ENCODE measurements around the gene PHOSPHO2.

- TF ChIP-seq, protein P1, sequence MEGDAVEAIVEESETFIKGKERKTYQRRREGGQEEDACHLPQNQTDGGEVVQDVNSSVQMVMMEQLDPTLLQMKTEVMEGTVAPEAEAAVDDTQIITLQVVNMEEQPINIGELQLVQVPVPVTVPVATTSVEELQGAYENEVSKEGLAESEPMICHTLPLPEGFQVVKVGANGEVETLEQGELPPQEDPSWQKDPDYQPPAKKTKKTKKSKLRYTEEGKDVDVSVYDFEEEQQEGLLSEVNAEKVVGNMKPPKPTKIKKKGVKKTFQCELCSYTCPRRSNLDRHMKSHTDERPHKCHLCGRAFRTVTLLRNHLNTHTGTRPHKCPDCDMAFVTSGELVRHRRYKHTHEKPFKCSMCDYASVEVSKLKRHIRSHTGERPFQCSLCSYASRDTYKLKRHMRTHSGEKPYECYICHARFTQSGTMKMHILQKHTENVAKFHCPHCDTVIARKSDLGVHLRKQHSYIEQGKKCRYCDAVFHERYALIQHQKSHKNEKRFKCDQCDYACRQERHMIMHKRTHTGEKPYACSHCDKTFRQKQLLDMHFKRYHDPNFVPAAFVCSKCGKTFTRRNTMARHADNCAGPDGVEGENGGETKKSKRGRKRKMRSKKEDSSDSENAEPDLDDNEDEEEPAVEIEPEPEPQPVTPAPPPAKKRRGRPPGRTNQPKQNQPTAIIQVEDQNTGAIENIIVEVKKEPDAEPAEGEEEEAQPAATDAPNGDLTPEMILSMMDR (IDR thresholded peaks at IDR 0.05; ENCODE audit: low read depth, low read length, poor library complexity, severe bottlenecking) = no peak
- TF ChIP-seq EZH2phosphoT487 (IDR thresholded peaks at IDR 0.05; ENCODE audit: borderline replicate concordance, low read length) = no peak
Observed at GRCh38 chr2:169735623-169736022, 41.4 kb downstream of the PHOSPHO2 start.

Data from DOHH2 (cell line).